GM12873 (cell line): ENCODE data around the gene CLASP1.

Experiments
- CTCF ChIP-seq: IDR thresholded peaks from 2 replicates; pipeline ENCODE4 v1.5.1; 2012; ENCODE audit warnings: low read depth, mild to moderate bottlenecking, moderate library complexity, low read length, control low read depth; ENCODE audit not compliant: insufficient read depth; ENCODE audit errors: missing control alignments

Gene CLASP1

GRCh38 chr2:121579309-121579708, 70.0 kb downstream of the CLASP1 start:
- TF ChIP-seq CTCF, result no peak

- no peak for TF ChIP-seq CTCF
Observed at GRCh38 chr2:121577381-121577780, 71.9 kb downstream of the CLASP1 start.

- TF ChIP-seq CTCF, result no peak
Observed at GRCh38 chr2:121576263-121576662, 73.0 kb downstream of the CLASP1 start.

GRCh38 chr2:121575800-121576199, 73.5 kb downstream of the CLASP1 start:
- no peak for TF ChIP-seq CTCF

- TF ChIP-seq CTCF, result no peak
Observed at GRCh38 chr2:121570667-121571055, 78.6 kb downstream of the CLASP1 start.

- TF ChIP-seq CTCF, result no peak
Observed at GRCh38 chr2:121570036-121570666, 79.1 kb downstream of the CLASP1 start.

- no peak for TF ChIP-seq CTCF
Observed at GRCh38 chr2:121567957-121568409, 81.3 kb downstream of the CLASP1 start.
